ENCODE measurements around the gene RP2.

RP2 gene

DNA sequence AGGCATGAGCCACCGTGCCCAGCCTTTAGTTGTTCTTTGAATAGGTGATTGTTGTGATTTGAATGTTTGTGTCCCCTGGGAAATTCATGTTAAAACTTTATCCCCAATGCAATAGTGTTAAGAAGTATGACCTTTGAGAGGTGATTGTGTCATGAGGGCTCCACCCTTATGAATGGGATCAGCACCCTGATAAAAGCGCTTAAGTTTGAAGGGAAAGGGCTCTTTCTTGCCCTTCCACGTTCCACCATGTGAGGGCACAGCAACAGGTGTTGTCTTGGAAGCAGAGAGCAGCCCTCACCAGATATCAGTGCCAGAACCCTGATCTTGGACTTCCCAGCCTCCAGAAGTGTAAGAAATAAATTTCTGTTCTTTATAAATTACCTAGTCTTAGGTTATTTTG, 33.7 kb upstream of the RP2 start:
- TF ChIP-seq ZFX (IDR thresholded peaks at IDR 0.05; ENCODE audit: borderline replicate concordance) (no peak), CTCF (IDR thresholded peaks at IDR 0.05) (no peak)
- H3K27ac ChIP-seq, result no peak overlapping the region

- no peak for TF ChIP-seq ZFX (IDR thresholded peaks at IDR 0.05; ENCODE audit: borderline replicate concordance)
- no peak for TF ChIP-seq CTCF (IDR thresholded peaks at IDR 0.05)
- no peak overlapping the region for H3K27ac ChIP-seq
Measured at GRCh38 chrX:46805270-46805669, 31.6 kb upstream of the RP2 start.

DNA sequence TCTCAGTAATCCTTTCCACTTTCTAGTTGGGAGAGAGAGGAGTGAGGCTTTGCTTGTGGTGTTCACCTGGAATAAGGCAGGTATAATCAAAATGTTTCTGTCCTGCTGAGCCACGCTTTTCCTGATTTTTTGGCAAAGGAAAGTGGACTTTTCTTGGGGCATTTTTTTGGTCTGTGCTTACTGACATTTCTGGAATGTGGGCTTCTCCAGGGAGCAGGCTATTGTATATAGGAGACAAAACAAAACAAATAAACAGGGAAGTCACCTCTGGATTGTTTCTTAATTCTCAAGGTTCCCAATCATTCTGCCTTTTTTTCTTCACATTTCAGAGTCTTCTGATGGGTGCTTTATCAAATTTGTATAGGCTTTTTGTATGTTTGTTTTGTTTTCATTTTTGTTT, 25.7 kb upstream of the RP2 start:
- H3K27ac ChIP-seq, result no peak overlapping the region
- no peak for TF ChIP-seq CTCF (IDR thresholded peaks at IDR 0.05)
- no peak for TF ChIP-seq ZFX (IDR thresholded peaks at IDR 0.05; ENCODE audit: borderline replicate concordance)

- TF ChIP-seq CTCF (IDR thresholded peaks at IDR 0.05), result no peak
- TF ChIP-seq ZFX (IDR thresholded peaks at IDR 0.05; ENCODE audit: borderline replicate concordance), result no peak
- H3K27ac ChIP-seq, result no peak overlapping the region
Measured at GRCh38 chrX:46812445-46812844, 24.4 kb upstream of the RP2 start.

GRCh38 chrX:46814966-46815365, 21.9 kb upstream of the RP2 start:
- H3K27ac ChIP-seq, result no peak overlapping the region
- TF ChIP-seq ZFX (IDR thresholded peaks at IDR 0.05; ENCODE audit: borderline replicate concordance) (no peak), CTCF (IDR thresholded peaks at IDR 0.05) (no peak)

GRCh38 chrX:46819136-46819535, 17.7 kb upstream of the RP2 start:
- TF ChIP-seq ZFX (IDR thresholded peaks at IDR 0.05; ENCODE audit: borderline replicate concordance) (no peak), CTCF (IDR thresholded peaks at IDR 0.05) (no peak)
- H3K27ac ChIP-seq, result no peak overlapping the region

- no peak overlapping the region for H3K27ac ChIP-seq
- TF ChIP-seq ZFX (IDR thresholded peaks at IDR 0.05; ENCODE audit: borderline replicate concordance) (no peak), CTCF (IDR thresholded peaks at IDR 0.05) (no peak)
Measured at GRCh38 chrX:46820391-46821100, 16.3 kb upstream of the RP2 start.

All from 22Rv1 (cell line).